B cell (primary cell): Measurements from ENCODE around the gene LNX1.

Experiments
- EZH2 ChIP-seq: IDR thresholded peaks from 2 replicates; pipeline ENCODE4 v1.6.1; 2012; ENCODE audit warnings: borderline replicate concordance, low read depth, mild to moderate bottlenecking, moderate library complexity, low read length; ENCODE audit not compliant: insufficient read depth, poor library complexity, severe bottlenecking
- TF ChIP-seq, protein P1 (sequence below): fragments of 200-600 bp; IDR thresholded peaks from one replicate; pipeline ENCODE4 v1.8.0; 2022; ENCODE audit warnings: antibody characterized with exemption, mild to moderate bottlenecking

DNA sequence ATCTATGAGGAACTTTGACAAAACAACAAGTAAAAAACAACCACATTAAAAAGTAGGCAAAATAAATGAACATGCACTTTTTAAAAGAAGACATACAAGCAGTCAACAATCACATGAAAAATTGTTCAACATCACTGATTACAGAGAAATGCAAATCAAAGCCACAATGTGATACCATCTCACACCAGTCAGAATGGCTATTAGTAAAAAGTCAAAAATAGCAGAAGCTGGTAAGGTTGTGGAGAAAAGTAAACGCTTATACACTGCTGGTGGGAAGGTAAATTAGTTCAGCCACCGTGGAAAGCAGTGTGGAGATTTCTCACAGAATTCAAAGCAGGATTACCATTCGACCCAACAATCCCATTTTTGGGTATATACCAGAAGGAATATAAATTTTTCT lies 17.0 kb upstream of the LNX1 start:
- TF ChIP-seq, protein P1, sequence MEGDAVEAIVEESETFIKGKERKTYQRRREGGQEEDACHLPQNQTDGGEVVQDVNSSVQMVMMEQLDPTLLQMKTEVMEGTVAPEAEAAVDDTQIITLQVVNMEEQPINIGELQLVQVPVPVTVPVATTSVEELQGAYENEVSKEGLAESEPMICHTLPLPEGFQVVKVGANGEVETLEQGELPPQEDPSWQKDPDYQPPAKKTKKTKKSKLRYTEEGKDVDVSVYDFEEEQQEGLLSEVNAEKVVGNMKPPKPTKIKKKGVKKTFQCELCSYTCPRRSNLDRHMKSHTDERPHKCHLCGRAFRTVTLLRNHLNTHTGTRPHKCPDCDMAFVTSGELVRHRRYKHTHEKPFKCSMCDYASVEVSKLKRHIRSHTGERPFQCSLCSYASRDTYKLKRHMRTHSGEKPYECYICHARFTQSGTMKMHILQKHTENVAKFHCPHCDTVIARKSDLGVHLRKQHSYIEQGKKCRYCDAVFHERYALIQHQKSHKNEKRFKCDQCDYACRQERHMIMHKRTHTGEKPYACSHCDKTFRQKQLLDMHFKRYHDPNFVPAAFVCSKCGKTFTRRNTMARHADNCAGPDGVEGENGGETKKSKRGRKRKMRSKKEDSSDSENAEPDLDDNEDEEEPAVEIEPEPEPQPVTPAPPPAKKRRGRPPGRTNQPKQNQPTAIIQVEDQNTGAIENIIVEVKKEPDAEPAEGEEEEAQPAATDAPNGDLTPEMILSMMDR, result no peak
- no peak for TF ChIP-seq EZH2
